ENCODE measurements around the gene IGFBP2. TPM values are rescaled to one million over a fixed set of nuclear protein-coding genes. Genes with fewer than 3 reads are reported as not detected.

The IGFBP2 gene
- polyA plus RNA-seq, 1 donor (not counting 4 experiments of a cell fraction or from before 2014, with no cell fraction given): 10.2 TPM

GRCh38 chr2:216643986-216644659 is 10.9 kb downstream of the IGFBP2 start:
- H3K27ac ChIP-seq (ENCODE audit: control insufficient read depth, insufficient read depth, low read length): no peak overlapping the region
- H3K36me3 ChIP-seq (ENCODE audit: control insufficient read depth in 2 of 2, extremely low read depth in 1 of 2, insufficient read depth in 2 of 2, low read length in 2 of 2): no peaks in the 10 kb centered on the region
- no peaks in the 10 kb centered on the region for H3K27me3 ChIP-seq (ENCODE audit: control insufficient read depth, extremely low read depth, insufficient read depth, low read length)
- H3K9me3 ChIP-seq (ENCODE audit: control insufficient read depth, low read depth, low read length): no peaks in the 10 kb centered on the region
- no peak overlapping the region for H3K4me3 ChIP-seq (ENCODE audit: control insufficient read depth in 2 of 3, extremely low read depth in 1 of 3, insufficient read depth in 2 of 3, low read depth in 1 of 3, low read length in 3 of 3)
- H4K20me1 ChIP-seq (ENCODE audit: control insufficient read depth, extremely low read depth, insufficient read depth, low read length): no peaks in the 10 kb centered on the region
- no peak overlapping the region for H2AFZ ChIP-seq (ENCODE audit: control insufficient read depth, low read length)
- dilution Hi-C loops (cut with MboI; ENCODE audit: extremely low pct_ligation_motif_present, low sequenced_read_pairs): no loop called here
- H3K9ac ChIP-seq (ENCODE audit: control insufficient read depth, extremely low read depth, insufficient read depth, low read length): no peak overlapping the region
- H3K79me2 ChIP-seq (ENCODE audit: control insufficient read depth, insufficient read depth, low read length): no peaks in the 10 kb centered on the region
- no peak for FAIRE-seq
- no peak for TF ChIP-seq CTCF (optimal IDR thresholded peaks at IDR 0.05 in 1 of 3, IDR thresholded peaks at IDR 0.05 in 1 of 3, conservative IDR thresholded peaks at IDR 0.05 in 1 of 3; ENCODE audit: extremely low read depth in 1 of 3, insufficient read depth in 2 of 3, low read length in 3 of 3)
- TF ChIP-seq EZH2 (IDR thresholded peaks at IDR 0.05; ENCODE audit: low read length): no peak
- H3K4me2 ChIP-seq (ENCODE audit: control insufficient read depth, extremely low read depth, insufficient read depth, low read depth, low read length): no peak overlapping the region
- DNase-seq (ENCODE audit: low read depth, low spot score): no peak
- H3K9me1 ChIP-seq (ENCODE audit: control insufficient read depth, extremely low read depth, insufficient read depth, low read length): no peaks in the 10 kb centered on the region
- H3K4me1 ChIP-seq (ENCODE audit: control insufficient read depth, extremely low read depth, insufficient read depth, low read length): no peaks in the 10 kb centered on the region

GRCh38 chr2:216644842-216645635 is 11.8 kb downstream of the IGFBP2 start:
- FAIRE-seq: no peak
- dilution Hi-C loops (cut with MboI; ENCODE audit: extremely low pct_ligation_motif_present, low sequenced_read_pairs): no loop called here

More at GRCh38 chr2:216644842-216645635, 11.8 kb downstream of the IGFBP2 start:
- H3K79me2 ChIP-seq (ENCODE audit: control insufficient read depth, insufficient read depth, low read length): no peaks in the 10 kb centered on the region
- TF ChIP-seq EZH2 (IDR thresholded peaks at IDR 0.05; ENCODE audit: low read length) (no peak), CTCF (optimal IDR thresholded peaks at IDR 0.05 in 1 of 3, IDR thresholded peaks at IDR 0.05 in 1 of 3, conservative IDR thresholded peaks at IDR 0.05 in 1 of 3; ENCODE audit: extremely low read depth in 1 of 3, insufficient read depth in 2 of 3, low read length in 3 of 3) (no peak)
- no peaks in the 10 kb centered on the region for H3K36me3 ChIP-seq (ENCODE audit: control insufficient read depth in 2 of 2, extremely low read depth in 1 of 2, insufficient read depth in 2 of 2, low read length in 2 of 2)
- H3K4me3 ChIP-seq (ENCODE audit: control insufficient read depth in 2 of 3, extremely low read depth in 1 of 3, insufficient read depth in 2 of 3, low read depth in 1 of 3, low read length in 3 of 3): no peak overlapping the region
- no peaks in the 10 kb centered on the region for H3K9me1 ChIP-seq (ENCODE audit: control insufficient read depth, extremely low read depth, insufficient read depth, low read length)
- H2AFZ ChIP-seq (ENCODE audit: control insufficient read depth, low read length): no peak overlapping the region
- H3K27ac ChIP-seq (ENCODE audit: control insufficient read depth, insufficient read depth, low read length): no peak overlapping the region
- H3K4me1 ChIP-seq (ENCODE audit: control insufficient read depth, extremely low read depth, insufficient read depth, low read length): no peaks in the 10 kb centered on the region
- no peaks in the 10 kb centered on the region for H4K20me1 ChIP-seq (ENCODE audit: control insufficient read depth, extremely low read depth, insufficient read depth, low read length)
- no peaks in the 10 kb centered on the region for H3K27me3 ChIP-seq (ENCODE audit: control insufficient read depth, extremely low read depth, insufficient read depth, low read length)
- DNase-seq (ENCODE audit: low read depth, low spot score): no peak
- H3K4me2 ChIP-seq (ENCODE audit: control insufficient read depth, extremely low read depth, insufficient read depth, low read depth, low read length): no peak overlapping the region
- H3K9me3 ChIP-seq (ENCODE audit: control insufficient read depth, low read depth, low read length): no peaks in the 10 kb centered on the region
- H3K9ac ChIP-seq (ENCODE audit: control insufficient read depth, extremely low read depth, insufficient read depth, low read length): no peak overlapping the region

Measured in keratinocyte (primary cell).